ENCODE results near the gene FBXO34. TPM values are rescaled to one million over a fixed set of nuclear protein-coding genes. Genes with fewer than 3 reads are reported as not detected.

Gene FBXO34
- 24.2 and 28.9 TPM in 2 replicates for total RNA-seq

GRCh38 chr14:55270832-55271571, at the start of gene FBXO34:
TSS of gene FBXO34 (plus strand) at chr14:55271421. CDS start at chr14:55350391, 78,970 bp downstream.
- DNase-seq (ENCODE audit: low read depth): peak; percentile 98
- H3K4me3 ChIP-seq (ENCODE audit: low read depth, low read length): peak within 1 kb of the TSS; percentile 96
- TF ChIP-seq CTCF (IDR thresholded peaks at IDR 0.05; ENCODE audit: insufficient read depth, low read depth, low read length): peak; percentile 99

- H3K4me3 ChIP-seq (ENCODE audit: low read depth, low read length): no peak overlapping the region
- DNase-seq (ENCODE audit: low read depth): no peak
- no peak for TF ChIP-seq CTCF (IDR thresholded peaks at IDR 0.05; ENCODE audit: insufficient read depth, low read depth, low read length)
These were observed 49.3 kb upstream of the FBXO34 start for GRCh38 chr14:55221968-55222367.

GRCh38 chr14:55223364-55223763, 47.9 kb upstream of the FBXO34 start:
- TF ChIP-seq CTCF (IDR thresholded peaks at IDR 0.05; ENCODE audit: insufficient read depth, low read depth, low read length): no peak
- no peak for DNase-seq (ENCODE audit: low read depth)

GRCh38 chr14:55228261-55228660, 43.0 kb upstream of the FBXO34 start:
- no peak for TF ChIP-seq CTCF (IDR thresholded peaks at IDR 0.05; ENCODE audit: insufficient read depth, low read depth, low read length)
- H3K4me3 ChIP-seq (ENCODE audit: low read depth, low read length): no peak overlapping the region
- DNase-seq (ENCODE audit: low read depth): no peak

More at GRCh38 chr14:55223364-55223763, 47.9 kb upstream of the FBXO34 start:
- no peak overlapping the region for H3K4me3 ChIP-seq (ENCODE audit: low read depth, low read length)

GRCh38 chr14:55233591-55233990, 37.6 kb upstream of the FBXO34 start:
- DNase-seq (ENCODE audit: low read depth): no peak
- no peak for TF ChIP-seq CTCF (IDR thresholded peaks at IDR 0.05; ENCODE audit: insufficient read depth, low read depth, low read length)
- H3K4me3 ChIP-seq (ENCODE audit: low read depth, low read length): no peak overlapping the region

- no peak overlapping the region for H3K4me3 ChIP-seq (ENCODE audit: low read depth, low read length)
- peak; percentile 36 for DNase-seq (ENCODE audit: low read depth)
- TF ChIP-seq CTCF (IDR thresholded peaks at IDR 0.05; ENCODE audit: insufficient read depth, low read depth, low read length): no peak
These were observed 33.1 kb upstream of the FBXO34 start for GRCh38 chr14:55238019-55238680.

Measured in fibroblast of villous mesenchyme (primary cell).